ENCODE data around the gene SLC29A2.
"Not testable (repeated sequence)": the region's sequence is repeated elsewhere in the genome, so short reads cannot be mapped to it uniquely, and the experiment has no call there.

Gene SLC29A2

GRCh38 chr11:66332371-66333219 is 39.0 kb downstream of the SLC29A2 start:
- DNase-seq = no peak

GRCh38 chr11:66331542-66332370 is 39.8 kb downstream of the SLC29A2 start:
- no peak for DNase-seq

- DNase-seq = no peak
These were observed 40.6 kb downstream of the SLC29A2 start for GRCh38 chr11:66330931-66331330.

GRCh38 chr11:66329165-66329673 is 42.3 kb downstream of the SLC29A2 start:
- no peak for DNase-seq

GRCh38 chr11:66328302-66329144 is 43.0 kb downstream of the SLC29A2 start:
- DNase-seq = peak; percentile 86

GRCh38 chr11:66328031-66328301 is 43.6 kb downstream of the SLC29A2 start:
- peak; percentile 69 for DNase-seq

- DNase-seq = no peak
These were observed 44.2 kb downstream of the SLC29A2 start for GRCh38 chr11:66327171-66328030.

GRCh38 chr11:66326261-66327111 is 45.1 kb downstream of the SLC29A2 start:
- peak; percentile 37 for DNase-seq

GRCh38 chr11:66325263-66325671 is 46.3 kb downstream of the SLC29A2 start:
- DNase-seq = no peak

GRCh38 chr11:66324664-66325063 is 46.9 kb downstream of the SLC29A2 start:
- no peak for DNase-seq

- DNase-seq = no peak
These were observed 47.9 kb downstream of the SLC29A2 start for GRCh38 chr11:66323684-66324083.

GRCh38 chr11:66322732-66323427 is 48.7 kb downstream of the SLC29A2 start:
- no peak for DNase-seq

- DNase-seq = no peak
These were observed 50.0 kb downstream of the SLC29A2 start for GRCh38 chr11:66321606-66322005.

- not testable (repeated sequence) for DNase-seq
These were observed 50.8 kb downstream of the SLC29A2 start for GRCh38 chr11:66320748-66321147.

GRCh38 chr11:66320289-66320688 is 51.3 kb downstream of the SLC29A2 start:
- not testable (repeated sequence) for DNase-seq

- DNase-seq = no peak
These were observed 53.0 kb downstream of the SLC29A2 start for GRCh38 chr11:66318600-66318970.

GRCh38 chr11:66317723-66318599 is 53.6 kb downstream of the SLC29A2 start:
- peak; percentile 71 for DNase-seq

- DNase-seq = peak; percentile 41
These were observed 54.2 kb downstream of the SLC29A2 start for GRCh38 chr11:66317322-66317722.

- peak; percentile 12 for DNase-seq
These were observed 54.7 kb downstream of the SLC29A2 start, which contains the start of gene CD248 for GRCh38 chr11:66316849-66317251. Gene CD248, minus strand, starts transcription at chr11:66317044. Its CDS starts 17 bp downstream, at chr11:66317027.
